Tibial nerve (tissue), 4 donors: ENCODE measurements around the gene AK3.

ENCODE experiments used
- CTCF ChIP-seq, 5 experiments: fragments of 200-600 bp in 3 of 5; fragments of 450-650 bp in 2 of 5; sonication (generic) in 3 of 5; IDR thresholded peaks; one replicate each; pipeline ENCODE4 v1.5.1; 2016 to 2019; ENCODE audit warnings: antibody characterized with exemption in 5 of 5, mild to moderate bottlenecking in 3 of 5, moderate library complexity in 2 of 5
- EP300 ChIP-seq, 2 donors: sonication (generic); formaldehyde crosslinking; IDR thresholded peaks; one replicate each; pipeline ENCODE4 v1.6.1; 2017; ENCODE audit warnings: antibody characterized with exemption in 2 of 2, mild to moderate bottlenecking in 1 of 2
- POLR2A ChIP-seq, 2 donors: fragments of 450-650 bp; IDR thresholded peaks; one replicate each; pipeline ENCODE4 v1.6.1; 2017; ENCODE audit warnings: antibody characterized with exemption in 2 of 2, mild to moderate bottlenecking in 2 of 2, moderate library complexity in 2 of 2

- no peak for TF ChIP-seq CTCF (IDR thresholded peaks at IDR 0.05)
- no peak for TF ChIP-seq EP300 (IDR thresholded peaks at IDR 0.05)
- TF ChIP-seq POLR2A (IDR thresholded peaks at IDR 0.05): no peak
Measured at GRCh38 chr9:4769321-4770080, 28.5 kb upstream of the AK3 start.
